GM04504 (cell line): Measurements from ENCODE around the gene CDC42EP4.
A peak's percentile ranks its signal among the peaks of the same experiment; 100 is the strongest.

ENCODE experiments used
- DNase-seq: peaks from one replicate; pipeline ENCODE4 v3.0.0-alpha.2; 2012; ENCODE audit warnings: low read depth

Gene CDC42EP4

DNA sequence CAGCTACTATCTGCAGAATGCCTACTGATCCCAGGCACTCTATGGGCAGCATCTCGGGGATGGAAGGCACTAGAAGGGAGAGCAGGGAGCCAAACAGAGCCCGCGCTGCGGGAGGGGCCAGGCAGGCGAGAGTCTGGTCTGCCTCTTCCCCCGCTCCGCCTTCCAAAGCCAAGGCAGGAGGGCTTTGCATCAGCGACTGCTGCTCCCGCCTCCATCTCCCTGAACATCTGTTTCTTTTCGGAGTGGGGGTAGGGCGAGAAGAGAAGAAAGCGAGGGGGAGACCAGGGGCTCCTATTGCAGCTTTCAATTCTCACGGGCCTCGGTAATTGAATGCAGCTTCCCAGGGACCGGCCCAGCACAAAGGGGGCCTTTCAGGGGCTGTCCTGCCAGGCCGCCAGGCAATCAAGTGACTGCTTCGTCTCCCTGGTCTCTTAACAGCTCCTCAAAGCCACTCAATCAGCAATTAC lies 31.4 kb upstream of the CDC42EP4 start:
- peak; percentile 49 for DNase-seq

DNA sequence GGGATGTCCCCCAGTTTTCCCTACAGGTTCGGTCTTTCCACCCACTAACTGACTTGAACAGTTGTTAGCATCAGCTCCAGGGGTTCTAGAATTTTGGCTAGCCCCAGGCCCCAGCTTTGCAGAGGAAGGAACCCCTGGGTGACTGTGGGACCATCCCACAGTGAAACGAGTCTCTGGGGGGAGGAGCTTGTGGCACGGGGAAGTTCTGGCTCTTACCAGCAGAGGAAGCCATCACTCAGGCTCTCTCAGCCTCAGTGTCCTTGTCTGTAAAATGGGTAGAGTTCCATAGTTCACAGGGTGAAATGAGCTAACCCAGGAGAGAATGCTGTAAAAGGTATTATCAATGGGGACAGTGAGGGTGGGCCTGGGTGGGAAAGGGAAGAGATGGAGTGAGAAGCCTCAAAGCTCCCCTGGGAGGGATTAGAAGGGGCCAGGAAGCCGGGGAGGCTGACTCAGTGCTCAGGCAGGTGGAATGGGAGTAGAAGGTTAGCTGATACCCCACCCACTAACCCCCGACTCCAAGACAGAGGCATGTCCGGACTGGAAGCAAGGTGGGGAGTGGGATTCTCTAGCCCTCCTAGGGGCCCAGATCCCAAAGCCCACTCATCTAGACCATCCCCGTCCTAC lies 30.9 kb upstream of the CDC42EP4 start:
- no peak for DNase-seq

DNA sequence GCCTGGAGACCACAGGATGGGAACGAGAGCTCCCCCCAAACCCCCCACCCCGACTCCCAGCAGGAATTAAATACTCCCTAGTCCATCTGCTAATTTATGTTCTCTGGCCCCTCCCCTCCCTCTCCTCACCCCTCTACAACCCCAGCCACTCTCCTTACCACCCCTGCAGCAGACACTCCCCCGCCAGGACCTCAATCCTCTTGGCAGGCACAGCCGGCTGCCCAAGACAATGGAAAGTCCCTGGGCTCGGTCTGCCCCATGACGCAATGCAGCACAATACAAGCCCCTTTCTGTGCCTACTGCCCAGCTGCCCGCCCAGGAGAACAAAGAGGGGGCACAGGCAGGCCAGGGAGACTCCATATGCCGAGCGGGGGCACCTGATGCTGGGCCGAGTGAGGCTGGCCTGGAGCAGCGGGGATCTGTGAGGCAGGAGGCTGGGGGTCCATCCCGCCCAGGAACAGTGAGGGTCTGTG lies 30.3 kb upstream of the CDC42EP4 start:
- peak; percentile 38 for DNase-seq

- no peak for DNase-seq
Measured at GRCh38 chr17:73341350-73342049, 29.7 kb upstream of the CDC42EP4 start.

DNA sequence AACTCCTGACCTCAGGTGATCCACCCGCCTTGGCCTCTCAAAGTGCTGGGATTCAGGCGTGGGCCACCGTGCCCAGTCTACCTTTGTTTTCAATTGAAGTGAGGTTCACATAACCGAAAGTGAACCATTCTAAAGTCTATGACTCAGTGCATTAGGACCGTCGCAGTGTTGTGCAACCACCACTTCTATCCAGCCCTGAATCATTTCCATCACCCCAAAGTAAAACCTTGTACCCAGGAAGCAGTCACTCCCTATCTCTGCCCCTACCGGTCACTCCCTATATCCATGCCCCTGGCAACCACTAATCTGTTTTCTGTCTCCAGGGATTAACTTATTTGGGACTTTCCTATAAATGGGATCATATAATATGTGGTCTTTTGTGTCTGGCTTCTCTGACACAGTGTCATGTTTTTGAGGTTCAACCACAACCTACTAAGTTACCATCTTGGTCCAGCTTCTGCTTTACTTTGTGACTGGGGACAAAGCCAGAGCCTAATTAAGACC lies 28.3 kb upstream of the CDC42EP4 start:
- peak; percentile 85 for DNase-seq

- DNase-seq = no peak
Measured at GRCh38 chr17:73338566-73339197, 26.9 kb upstream of the CDC42EP4 start.

DNA sequence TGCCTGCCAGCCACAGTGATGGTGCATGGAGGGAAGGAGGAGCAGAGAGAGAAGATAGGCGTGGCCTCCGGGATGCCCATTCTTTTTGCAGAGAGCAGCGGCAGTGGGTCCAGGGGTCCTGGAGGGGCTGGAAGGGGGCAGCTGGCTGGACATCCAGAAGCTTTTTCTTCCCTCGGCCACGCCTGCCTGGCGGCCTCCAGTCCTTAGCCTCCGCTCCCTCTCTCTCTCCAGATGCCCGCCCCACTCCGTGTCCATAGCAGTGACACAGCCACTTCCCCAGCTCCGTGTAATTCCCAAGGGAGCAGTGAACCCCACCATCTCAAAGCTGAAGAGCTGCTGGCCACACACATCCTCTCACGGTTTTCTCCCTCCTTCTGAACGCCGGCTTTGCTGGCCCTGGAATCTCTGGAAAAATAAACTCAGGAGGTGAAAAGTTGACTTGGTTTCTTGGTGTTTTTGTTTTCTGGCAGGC lies 26.3 kb upstream of the CDC42EP4 start:
- DNase-seq = peak; percentile 64

- no peak for DNase-seq
Measured at GRCh38 chr17:73337330-73337710, 25.5 kb upstream of the CDC42EP4 start.

DNA sequence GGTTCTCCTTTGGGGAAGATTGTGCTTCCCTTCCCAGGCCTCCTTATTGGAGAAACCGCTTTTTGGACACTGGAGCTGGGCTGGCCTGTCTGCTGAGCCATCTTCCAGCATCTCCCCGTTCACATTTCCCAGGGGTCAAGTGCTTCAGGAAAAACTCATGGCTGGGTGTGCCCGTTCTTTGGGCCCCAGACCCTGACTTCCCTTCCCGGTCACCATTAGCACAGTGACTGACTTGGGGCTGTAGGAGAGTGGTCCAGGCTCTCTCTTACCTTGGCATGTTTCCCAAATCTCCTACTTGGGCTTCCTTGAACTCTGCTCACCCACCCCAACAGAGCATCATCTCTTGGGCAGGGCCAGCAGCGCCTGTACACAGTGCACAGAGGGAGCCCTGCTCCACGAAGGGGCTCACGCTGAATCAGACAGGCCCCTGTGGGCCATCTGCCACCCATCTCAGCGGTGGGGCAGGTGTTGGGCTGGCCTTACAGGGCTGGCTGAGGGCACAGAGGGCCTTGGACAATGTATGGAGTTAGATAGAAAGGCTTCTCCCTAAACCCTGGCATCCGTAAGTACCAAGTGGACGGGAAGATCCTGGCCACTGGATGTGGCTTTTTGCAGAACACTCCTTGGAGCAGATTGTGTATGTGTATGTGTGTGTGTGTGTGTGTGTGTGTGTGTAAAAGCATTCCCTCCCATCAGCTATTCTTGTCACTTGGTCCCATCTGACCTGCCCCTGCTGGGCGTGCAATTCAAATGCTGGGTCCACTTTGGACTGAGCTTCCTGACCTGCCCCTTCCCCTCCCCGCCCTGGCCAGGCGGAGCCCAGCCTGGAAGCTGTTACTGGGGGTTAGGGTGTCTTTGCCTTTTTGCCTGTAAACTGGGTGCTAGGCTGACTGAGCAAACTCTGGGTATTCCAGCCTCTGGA lies 24.9 kb upstream of the CDC42EP4 start:
- no peak for DNase-seq

DNA sequence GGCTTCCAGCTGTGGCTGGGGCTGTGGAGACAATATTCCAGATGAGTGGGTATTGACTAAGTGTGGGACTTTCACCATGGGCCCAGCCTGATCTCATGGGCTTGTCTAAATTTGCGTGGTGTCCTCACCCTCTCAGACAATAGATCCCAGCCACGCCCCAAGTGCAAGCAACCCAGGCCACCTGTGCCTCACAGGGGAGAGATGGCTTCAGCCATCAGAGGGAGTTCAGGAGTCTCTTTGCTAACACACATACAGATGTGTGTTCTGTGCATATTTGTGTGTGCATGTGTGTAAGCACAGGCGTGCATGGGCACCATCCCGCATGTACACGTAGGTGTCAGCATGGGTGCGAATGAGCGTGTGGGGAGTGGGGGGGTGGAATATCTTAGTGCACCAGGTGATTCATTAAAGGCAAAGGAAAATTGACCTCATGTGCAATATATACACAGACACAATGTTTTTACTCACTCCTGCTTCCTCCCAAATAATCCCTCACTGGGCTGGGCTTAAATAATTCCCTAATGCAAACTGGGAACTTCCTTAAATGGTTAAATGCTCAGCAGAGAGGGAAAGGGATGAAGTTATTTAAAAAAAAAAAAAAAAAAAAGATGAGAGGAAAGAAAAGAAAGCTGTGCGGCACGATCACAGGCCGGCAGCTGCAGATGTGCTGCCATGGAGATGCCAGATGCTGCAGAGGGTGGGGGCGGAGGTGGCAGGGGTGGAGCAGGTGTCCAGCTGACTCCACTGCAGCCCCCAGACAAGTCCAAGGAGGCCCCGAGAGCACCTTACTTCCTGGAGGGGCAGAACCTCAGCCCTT lies 24.0 kb upstream of the CDC42EP4 start:
- DNase-seq = no peak

DNA sequence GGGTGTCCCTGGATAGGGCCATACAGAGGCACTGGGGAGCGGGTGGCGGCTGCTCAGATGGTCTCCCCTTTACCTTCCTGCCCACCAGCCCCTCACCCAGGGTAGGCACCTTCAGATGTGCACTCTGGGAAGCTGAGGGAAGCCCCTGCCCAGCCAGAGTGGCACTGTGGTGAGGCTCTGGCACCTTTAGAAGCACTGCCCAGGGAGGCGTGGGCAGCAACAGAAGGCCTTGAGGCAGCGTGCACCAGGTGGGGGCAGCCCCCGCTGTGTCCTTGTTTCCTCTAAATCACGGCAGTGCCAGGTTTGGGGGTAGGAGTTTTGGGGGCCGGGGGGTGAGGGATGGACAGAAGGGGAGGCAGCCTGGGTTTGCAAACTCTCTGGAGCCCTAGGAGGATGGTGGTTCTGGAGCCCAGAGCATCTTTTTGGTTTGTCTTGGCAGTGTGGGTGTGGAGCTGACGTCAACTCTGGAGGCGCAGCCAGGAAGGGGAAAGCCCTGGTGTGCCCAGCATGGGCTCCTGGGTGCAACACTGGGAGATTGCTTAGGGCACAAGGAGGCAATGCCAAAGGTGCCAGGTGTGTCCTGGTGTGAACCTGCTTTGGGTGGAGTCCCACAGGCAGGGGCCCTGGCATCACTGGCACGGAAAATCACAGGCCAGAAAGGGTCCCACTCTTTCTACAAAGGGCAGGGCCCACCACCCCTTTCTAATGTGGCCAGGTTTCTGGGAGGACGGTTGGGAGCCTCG lies 23.1 kb upstream of the CDC42EP4 start:
- DNase-seq = no peak

GRCh38 chr17:73333445-73333844 lies 21.6 kb upstream of the CDC42EP4 start:
- peak; percentile 38 for DNase-seq

GRCh38 chr17:73331060-73331459 lies 19.3 kb upstream of the CDC42EP4 start:
- no peak for DNase-seq

- no peak for DNase-seq
Measured at GRCh38 chr17:73327676-73328075, 15.9 kb upstream of the CDC42EP4 start.

DNA sequence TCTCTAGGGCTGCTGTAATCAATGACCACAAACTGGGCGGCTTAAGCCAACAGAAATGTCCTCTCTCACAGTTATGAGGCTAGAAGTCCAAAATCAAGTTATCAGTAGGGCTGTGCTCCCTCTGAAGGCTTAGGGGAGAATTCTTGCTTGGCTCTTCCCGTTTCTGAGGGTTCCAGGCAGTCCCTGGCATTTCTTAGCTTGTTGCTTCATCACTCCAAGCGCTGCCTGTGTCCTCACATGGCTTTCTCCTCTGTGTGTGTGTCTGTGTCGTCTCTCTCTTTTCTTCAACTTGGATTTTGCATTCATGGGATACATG lies 13.7 kb upstream of the CDC42EP4 start:
- DNase-seq = peak; percentile 83

- DNase-seq = no peak
Measured at GRCh38 chr17:73324711-73325526, 13.1 kb upstream of the CDC42EP4 start.

DNA sequence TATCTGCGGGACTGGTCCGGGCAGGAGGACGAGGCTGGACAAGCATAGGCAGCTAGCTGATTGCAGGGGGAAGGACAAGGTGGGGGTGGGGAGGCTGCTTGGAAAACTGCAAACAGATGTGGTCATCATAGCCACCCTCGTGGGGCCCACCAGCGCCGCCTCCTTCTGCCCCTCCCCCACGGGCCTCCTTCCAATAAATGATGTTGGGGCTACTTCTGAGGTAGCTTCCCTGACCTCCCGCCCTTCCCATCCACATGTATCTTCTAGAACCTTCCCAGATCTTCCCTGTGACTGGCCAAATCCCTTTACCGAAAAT lies 12.3 kb upstream of the CDC42EP4 start:
- no peak for DNase-seq

DNA sequence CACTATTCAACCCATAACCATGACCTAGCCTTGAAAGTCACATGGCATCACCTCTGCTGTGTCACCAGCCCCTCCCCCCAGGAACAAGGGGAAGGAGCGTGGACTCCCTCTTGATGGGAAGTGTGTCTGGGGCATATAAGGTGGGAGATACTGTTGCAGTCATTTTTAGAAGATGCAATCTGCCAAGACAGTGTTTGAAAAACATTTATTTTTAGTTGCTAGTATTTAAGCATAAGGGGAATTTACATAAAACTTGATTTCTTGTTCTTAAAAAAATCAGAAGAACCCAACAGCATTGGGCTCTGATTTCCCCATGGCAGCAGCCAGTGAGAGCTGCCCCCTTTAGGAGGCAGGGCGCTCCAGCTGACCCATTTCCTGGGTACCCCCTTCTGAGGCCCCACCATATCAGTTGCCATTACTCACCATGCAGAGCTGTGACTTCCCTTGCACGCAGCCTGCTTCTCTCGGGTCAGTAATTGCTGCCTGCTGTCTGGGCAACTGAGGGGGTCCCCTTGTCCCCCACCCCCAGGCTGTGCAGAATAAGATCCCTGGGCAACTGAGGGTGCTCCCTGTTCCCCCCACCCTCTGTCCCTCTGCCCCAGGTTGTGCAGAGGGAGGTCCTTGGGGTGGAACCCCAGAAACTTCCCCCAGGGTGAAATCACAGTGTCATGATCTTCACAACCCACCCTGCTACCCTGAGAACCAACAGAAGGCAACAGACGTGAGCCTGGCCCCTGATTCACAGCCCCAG lies 11.8 kb upstream of the CDC42EP4 start:
- DNase-seq = no peak
